GM12874 (cell line): Measurements from ENCODE around the gene ST8SIA1.

Experiments
- TF ChIP-seq, protein P1 (sequence below): IDR thresholded peaks from 2 replicates; pipeline ENCODE4 v1.5.1; 2011; ENCODE audit warnings: low read depth, mild to moderate bottlenecking, control low read depth, low read length, moderate library complexity; ENCODE audit not compliant: insufficient read depth

ST8SIA1 gene

DNA sequence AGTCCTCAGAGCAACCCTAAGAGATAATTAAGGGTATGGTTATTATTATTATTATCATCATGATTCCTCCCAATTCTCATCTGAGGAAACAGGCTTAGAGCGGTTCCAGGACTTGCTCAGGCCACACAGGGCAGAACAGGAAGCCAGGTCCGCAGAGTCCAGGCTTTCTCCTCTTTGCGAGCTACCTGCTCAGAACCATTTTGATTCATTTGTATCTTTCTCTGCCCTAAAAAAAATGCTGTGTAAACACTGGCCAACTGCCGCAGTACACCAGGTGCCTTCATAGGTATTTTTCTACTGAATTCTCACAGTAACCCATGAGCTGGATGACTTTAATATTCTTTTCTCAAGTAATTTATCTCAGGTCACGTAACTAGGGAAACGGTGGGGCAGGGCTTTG lies 45.3 kb downstream of the ST8SIA1 start:
- TF ChIP-seq, protein P1, sequence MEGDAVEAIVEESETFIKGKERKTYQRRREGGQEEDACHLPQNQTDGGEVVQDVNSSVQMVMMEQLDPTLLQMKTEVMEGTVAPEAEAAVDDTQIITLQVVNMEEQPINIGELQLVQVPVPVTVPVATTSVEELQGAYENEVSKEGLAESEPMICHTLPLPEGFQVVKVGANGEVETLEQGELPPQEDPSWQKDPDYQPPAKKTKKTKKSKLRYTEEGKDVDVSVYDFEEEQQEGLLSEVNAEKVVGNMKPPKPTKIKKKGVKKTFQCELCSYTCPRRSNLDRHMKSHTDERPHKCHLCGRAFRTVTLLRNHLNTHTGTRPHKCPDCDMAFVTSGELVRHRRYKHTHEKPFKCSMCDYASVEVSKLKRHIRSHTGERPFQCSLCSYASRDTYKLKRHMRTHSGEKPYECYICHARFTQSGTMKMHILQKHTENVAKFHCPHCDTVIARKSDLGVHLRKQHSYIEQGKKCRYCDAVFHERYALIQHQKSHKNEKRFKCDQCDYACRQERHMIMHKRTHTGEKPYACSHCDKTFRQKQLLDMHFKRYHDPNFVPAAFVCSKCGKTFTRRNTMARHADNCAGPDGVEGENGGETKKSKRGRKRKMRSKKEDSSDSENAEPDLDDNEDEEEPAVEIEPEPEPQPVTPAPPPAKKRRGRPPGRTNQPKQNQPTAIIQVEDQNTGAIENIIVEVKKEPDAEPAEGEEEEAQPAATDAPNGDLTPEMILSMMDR: no peak

DNA sequence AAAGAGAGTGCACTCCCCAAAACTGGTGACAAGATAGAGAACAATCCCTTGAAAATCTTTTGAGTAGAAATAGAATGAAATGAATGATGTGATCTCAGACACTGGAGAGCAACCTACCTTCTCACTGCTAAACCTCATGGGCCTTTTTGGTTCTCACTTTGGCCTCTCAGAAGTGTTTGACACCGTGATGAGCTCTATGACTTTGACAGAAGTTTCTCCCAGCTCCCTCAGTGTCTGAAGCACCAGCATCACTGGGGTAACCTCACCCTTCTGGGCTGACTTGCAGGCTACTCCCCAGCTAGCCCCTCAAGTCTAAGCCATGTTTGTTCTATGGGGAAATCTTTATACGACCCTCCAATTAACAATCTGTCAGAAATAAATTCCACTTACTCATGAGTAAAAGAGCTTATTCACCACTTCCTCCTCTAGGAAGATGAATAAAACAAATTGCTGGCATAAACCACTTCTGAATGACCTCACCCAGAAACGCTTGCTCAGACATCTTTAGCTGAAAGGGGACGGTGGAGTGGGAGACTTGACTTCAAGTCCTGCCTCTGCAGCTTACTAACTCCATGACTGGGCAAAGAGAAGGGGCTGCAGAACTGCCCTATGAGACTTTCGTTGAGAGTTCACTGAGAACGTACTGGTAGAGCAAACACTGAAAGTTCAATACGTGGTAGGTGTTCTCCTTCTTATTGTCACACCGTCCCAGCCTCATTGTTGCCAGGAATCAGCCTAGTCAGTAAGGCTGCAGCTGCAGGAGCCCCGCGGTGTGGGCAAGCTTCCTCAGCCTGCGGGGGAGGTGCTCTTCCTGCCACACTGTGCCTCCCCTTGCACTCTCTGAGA lies 46.5 kb downstream of the ST8SIA1 start:
- TF ChIP-seq, protein P1: no peak

DNA sequence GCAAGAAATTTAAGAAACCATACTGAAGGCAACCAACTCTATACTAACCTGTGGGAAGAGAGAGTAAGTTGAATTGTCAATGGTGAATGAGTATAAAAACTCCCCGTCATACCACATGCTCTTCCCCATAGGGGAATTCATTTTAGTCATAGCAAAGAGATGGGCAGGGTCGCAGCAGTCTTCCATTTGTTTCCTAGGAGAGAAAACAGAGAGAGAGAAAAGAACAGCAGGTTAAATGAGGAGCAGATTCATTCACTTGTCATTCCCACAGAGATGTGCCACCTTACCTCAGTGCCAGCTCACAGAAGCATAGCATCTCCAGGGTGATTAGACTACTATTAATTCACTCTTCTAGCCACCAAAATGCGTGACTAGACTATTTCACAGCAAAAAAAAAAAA lies 47.4 kb downstream of the ST8SIA1 start:
- TF ChIP-seq, protein P1: no peak

DNA sequence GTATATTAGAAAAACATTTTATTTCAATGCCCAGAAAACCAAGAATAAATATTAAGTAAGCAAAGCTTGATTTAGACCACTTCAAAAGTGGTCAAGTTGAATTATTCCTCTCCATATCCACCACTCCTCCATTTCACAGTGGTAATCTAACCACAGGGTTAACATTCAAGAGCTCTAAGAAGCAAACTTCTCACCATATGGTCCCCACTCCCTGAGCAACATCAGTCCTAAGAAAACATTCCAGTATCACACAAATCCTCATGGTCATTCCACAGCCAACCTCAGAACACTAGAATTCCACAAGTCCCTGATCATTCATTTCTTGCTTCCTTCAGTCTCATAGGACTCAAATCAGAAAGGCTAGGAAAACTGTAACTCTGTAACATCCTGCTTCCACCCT lies 47.9 kb downstream of the ST8SIA1 start:
- TF ChIP-seq, protein P1: no peak

DNA sequence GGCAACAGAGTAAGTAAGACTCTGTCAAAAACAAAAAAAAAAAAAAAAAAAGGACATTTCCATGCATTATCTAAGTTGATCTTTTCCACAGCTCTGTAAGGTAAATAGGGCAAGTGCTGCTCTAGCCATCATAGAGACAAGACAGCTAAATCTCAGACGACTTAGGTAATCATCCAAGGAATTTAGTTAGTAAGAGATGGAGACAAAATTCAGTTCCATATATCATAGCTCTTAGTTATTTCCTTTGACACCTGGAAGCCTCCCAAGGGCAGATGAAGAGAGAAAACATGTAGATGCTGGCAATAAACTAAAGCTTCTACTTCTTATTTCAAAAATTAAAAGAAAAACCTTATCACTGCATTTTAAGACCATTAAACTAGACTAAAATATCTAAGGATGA lies 48.7 kb downstream of the ST8SIA1 start:
- TF ChIP-seq, protein P1: no peak

DNA sequence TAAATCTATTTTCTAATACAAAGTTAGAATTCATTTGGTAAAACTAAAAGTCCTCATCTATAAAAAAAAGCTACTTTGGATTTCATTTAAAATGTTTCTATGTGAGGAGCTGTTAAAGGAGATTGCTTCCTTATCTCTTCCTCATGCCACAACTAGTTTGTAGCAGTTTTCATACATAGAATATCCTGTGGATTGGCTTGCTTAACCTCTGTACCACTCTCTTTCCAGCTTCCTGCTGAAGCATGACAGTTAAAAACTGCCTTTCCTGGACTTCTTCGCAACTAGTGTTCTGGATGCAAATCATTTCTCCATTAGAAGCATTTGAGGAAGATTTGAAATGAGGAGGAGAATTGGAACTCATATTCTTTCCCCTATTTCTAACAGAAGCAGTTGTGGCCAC lies 49.6 kb downstream of the ST8SIA1 start:
- TF ChIP-seq, protein P1: no peak

DNA sequence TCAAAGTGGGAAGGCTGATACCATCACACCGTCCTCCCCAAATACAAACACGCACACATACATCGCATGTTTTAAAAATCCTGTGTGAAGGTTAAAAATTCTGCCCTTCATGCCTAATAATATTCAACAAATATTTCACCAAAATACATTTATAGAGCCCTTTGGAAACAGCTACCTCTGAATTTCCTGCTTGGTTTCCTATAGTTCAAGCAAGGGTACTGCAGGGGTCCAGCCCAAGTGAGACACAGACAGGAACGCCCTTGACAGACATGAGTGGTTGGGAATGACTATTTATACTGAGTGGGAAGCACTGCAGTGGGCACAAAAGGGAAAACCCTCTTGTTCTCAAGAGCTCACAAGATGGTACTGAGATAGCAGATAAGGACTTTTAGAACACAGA lies 51.0 kb downstream of the ST8SIA1 start:
- TF ChIP-seq, protein P1: no peak
